HG03354 (cell line): Measurements from ENCODE around the gene BMP7.
"Not testable (repeated sequence)": the region's sequence is repeated elsewhere in the genome, so short reads cannot be mapped to it uniquely, and the experiment has no call there.

Experiments
- ATAC-seq: cut with Tn5 transposase; IDR thresholded peaks from one replicate; pipeline ENCODE4 v1.9.1; 2021; ENCODE audit warnings: mild to moderate bottlenecking; ENCODE audit not compliant: unreplicated experiment, poor library complexity, severe bottlenecking

BMP7 gene

DNA sequence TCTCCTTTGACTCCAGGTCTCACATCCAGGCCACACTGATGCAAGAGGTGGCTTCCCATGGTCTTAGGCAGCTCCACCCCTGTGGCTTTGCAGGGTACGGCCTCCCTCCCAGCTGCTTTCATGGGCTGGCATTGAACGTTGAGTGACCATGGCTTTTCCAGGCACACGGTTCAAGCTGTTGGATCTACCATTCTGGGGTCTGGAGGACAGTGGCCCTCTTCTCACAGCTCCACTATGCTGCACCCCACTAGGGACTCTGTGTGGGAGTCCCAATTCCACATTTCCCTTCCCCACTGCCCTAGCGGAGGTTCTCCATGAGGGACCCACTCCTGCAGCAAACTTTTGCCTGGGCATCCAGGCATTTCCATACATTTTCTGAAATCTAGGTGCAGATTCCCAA is 27.1 kb downstream of the BMP7 start:
- not testable (repeated sequence) for ATAC-seq

GRCh38 chr20:57238089-57238488 is 28.4 kb downstream of the BMP7 start:
- ATAC-seq: no peak

GRCh38 chr20:57237585-57237953 is 28.9 kb downstream of the BMP7 start:
- no peak for ATAC-seq

GRCh38 chr20:57236813-57237584 is 29.4 kb downstream of the BMP7 start:
- ATAC-seq: no peak

DNA sequence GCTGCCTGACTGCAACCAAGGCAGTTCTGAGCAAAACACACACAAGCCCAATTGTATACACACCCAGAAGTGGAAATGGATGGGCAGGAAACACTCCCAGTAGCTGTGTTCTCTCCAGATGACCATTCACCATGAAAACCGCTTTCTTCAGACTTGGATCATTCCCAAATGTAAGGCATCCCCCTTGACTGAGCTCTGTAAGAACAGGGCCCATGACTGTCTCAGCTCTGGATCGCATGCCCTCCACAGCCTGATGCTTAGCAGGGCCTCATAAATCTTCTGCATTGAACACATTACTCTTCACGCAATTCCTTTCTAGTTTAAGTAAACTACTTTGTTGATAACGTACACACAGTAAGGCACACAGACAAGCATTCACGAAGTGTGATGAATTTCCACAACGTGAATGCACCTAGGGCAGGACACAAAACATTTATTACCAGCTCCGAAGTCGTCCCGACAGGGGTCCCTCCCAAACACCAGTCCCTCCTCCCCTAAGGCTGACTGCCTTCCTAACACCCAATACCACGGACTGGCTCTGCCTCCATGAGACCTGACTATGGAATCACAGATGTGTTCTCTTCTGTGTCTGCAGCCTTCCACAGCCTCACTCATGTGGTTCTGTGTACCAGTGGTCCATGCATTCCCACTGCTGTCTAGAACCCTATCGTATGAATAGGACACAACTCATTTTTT is 31.7 kb downstream of the BMP7 start:
- no peak for ATAC-seq

DNA sequence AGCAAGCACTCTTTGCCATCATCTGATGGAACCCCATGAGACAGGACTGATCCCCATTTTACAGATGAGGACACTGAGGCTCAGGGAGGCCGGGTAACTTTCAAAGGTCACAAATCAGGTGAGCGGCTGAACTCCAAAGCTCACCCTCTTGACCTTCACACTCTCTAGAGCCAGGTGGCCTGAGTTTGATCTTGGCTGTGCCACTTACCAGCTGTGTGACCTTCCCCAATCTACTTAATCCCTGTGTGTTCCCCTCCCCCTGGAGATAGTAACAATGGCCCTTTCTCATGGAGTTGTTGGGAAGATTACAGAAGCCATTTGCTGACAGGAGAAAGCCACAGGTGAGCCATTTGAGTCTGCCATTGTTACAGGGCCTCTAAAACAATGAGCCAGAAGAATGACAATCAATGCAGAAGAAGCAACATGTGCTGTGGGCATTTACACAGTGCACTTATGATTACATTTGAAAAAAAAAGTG is 34.5 kb downstream of the BMP7 start:
- no peak for ATAC-seq

DNA sequence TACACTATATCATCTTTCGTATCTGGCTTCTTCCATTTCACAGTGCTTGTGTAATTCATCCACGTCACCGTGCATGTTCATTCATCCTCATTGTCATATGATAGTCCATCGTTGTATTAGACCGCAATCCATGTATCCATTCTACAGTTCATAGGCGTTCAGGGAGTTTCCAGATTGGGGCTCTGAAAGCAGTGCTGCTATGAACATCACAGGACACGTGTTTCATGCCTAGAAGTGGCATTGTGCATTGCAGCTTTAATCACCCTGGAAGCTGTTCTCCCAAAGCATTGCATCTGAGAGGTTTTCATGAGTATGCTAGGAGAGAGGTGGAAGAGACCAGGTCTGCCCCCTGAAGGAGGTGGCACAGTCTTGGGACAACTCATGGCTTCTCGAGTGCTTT is 35.3 kb downstream of the BMP7 start:
- ATAC-seq: no peak

GRCh38 chr20:57230247-57230646 is 36.2 kb downstream of the BMP7 start:
- no peak for ATAC-seq

DNA sequence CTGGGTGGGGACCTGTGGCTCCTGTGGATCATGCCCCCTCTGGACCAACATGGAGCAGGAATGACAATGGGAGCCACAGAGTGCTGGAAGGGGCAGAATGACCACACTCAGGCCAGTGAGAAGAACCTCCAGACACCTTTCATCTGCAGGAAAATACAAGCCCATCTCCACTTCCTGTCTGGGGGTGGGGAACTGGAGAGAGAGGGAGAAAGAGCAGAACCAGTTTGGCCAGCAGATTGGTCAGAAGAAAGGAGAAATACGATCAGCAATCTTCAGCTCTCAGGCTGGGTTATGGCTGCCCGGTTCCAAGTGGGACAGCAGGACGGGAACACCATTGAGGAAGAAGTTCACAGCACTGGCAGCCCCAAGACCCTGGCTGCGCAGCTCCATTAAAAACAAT is 37.0 kb downstream of the BMP7 start:
- no peak for ATAC-seq

DNA sequence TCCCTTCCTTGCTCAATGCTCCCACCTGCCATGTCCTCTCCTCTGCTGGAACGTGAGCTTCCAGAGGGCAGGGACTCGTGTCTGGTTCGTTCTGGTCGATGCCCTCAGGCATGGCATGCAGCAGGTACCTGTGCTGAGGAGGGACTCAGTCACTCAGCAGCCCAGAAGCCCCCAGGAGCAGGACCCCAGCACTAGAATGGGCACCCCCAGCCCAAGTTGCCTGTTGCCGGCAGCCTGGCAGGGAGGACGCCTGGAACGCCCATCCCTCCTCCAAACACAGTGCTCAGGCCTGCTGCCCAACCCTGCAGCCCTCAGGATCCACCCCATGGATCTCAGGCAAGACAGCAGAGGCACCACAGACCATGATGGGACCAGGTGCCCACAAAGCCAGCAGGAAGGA is 40.6 kb downstream of the BMP7 start:
- no peak for ATAC-seq

DNA sequence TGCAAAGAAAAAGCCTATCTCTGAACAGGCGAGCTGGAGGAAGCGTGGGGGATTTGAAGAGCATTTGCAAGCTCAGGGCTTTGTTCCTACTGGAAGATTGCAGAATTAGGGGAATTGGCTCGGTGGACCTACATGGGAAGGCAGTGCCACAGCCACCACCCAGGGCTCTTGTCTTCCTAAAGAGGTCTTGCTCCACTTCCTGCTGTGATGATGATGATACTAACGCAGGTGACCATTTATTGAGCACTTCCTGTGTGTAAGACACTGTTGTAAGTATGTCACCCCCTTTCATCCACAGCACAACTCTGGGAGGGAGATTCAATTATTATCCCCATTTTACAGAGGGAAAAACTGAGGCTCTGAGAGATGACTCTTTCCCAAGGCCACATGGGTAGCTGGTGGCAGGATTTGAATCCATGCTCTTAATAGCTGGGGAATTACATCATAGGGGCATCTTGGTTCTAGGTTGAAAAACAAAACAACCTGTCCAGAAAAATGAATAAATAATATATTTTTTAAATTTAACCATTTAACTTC is 41.2 kb downstream of the BMP7 start:
- ATAC-seq: no peak

DNA sequence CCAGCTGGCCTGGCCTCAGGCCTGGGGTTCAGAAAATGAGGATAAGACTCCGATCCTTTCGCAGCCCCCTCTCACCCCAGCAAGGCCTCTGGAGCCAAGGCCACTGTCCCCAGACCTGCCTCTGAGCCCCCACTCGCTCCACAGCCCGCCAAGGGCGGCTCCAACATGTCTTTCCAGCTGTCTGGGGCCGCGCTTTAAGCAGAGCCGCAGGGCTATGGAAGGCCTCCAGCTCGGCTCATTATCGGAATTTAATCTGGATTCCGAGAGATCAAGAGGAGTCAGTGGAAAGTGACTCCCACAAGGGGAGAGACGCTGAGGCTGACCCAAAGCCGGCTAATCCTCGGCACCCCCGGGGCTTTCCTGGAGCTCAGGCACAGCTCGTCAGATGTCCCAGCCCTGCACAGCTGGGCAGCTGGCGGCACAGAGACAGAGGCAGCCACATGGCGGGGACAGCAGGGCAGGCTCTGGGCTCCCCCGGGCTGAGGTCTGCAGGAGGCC is 41.8 kb downstream of the BMP7 start:
- ATAC-seq: no peak

DNA sequence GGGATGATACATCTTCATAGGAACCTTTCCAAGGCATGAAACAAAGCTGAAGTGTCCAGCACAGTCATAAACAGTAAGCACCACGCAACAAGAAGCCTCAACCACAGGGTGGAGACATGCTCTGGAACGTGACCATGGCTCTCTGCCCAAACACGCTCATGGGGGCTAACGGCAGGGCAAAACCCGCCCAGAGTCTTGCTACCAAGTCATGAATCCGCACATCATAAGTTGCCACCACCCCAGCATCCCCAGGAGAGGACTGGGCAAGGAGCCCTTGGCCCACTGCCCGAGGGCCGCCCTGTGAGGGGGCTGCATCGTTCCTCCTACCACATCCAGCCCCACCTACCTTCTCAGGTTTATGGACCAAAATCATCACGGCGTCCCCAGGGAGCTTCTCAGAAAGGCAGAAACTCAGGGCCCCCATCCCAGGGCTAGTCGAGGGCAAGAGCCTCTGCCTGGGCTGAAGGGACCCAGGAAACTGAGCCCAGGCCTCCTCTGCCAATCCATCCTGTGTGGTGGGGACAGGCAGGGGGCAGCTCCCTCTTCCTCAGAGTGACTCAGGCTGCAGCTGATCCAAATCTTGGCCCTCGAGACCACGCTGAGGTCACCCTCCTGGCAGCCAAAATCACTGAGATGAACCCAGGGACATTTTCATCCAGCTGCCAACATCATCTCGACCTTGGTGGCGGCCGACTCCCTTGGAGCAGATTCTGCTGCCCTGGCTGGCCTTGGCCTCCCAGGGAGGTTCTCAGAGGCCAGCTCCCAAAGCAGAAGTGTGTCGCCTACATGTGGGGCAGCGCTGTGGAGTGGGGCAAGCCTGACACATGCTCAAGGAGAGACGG is 42.6 kb downstream of the BMP7 start:
- no peak for ATAC-seq

DNA sequence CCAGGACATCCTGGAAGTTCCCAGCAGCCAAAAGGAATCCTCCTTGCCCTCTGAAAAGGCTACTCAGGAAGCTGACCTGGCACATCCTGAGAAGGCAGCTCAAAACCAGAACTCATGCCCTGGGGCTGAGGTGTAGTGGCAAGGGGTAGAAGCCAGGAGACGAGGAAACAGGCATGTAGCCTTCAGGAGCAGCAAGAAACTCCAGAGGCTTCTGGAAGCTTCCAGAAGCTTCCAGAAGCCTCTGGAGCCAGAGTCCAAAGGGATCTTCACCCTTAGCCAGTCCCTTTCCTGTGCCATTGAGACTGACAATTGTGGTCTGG is 43.9 kb downstream of the BMP7 start:
- ATAC-seq: no peak

- no peak for ATAC-seq
Measured at GRCh38 chr20:57221916-57222630, 44.4 kb downstream of the BMP7 start.

DNA sequence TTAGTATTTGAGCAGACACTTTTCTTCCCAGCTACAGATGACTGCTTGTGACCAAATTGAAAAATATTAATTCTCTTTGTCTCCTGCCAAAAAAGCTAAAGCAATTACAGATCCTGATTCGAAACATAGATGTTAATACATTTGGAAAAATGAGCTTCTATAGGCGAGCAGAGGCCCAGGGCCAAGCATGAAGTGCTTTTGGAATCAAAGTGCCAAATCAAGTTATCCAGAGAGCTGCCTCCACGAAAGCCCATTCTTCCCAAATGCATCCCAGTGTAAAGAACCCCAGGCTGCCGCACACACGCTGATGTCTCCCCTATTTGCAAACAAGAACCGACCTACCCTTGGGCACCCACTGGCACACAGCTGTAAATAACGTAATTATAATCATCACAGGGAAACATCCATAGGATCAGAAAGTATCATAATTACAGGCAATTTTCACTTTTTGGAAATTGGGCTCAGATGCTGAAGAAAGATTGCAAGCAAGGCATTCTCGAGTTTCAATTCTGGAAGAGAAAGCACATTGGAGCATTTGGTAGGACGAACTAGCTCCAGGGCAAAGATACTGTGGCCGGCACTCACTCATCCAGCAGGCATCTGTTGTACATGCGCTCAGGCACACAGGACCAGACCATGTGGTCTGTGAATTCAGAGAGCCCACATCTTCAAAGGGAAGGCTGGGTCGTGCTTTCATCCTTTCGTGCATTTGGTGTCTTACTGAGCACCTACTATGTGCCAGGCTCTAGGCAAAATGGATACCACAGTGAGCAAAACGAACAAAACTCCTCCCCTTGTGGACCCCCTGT is 45.9 kb downstream of the BMP7 start:
- no peak for ATAC-seq

GRCh38 chr20:57219071-57219677 is 47.3 kb downstream of the BMP7 start:
- no peak for ATAC-seq

GRCh38 chr20:57218489-57218888 is 48.0 kb downstream of the BMP7 start:
- no peak for ATAC-seq
